Measurements from ENCODE around the gene PTTG2.
"Not testable (repeated sequence)": the region's sequence is repeated elsewhere in the genome, so short reads cannot be mapped to it uniquely, and the experiment has no call there.

Gene PTTG2

DNA sequence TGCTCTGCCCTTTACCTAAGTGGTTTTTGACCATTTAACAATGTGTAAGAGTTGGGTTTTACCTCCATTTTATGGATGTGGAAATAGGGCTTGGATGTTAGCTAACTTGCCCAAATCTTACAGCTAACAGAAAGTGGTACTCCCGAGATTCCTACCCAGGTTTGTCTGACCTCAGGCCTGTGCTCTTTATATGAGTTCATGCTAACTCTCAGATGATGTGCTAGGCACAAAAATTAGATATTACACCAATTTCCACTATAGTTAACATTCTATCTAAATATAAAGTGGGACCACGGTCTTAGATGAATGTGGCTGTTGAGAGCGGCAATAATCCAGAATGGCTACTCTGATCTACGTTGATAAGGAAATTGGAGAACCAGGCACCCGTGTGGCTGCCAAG is at the start of gene PTTG2:
PTTG2 (plus strand) TSS at position 301 of the 400 bp plus-strand sequence; CDS start at position 338, 37 bp downstream.
- Histone ChIP-seq H3K36me3 (replicated peaks) (no peaks in the 10 kb centered on the region), H3K27ac (no peak within 1 kb of the TSS), H3K27me3 (replicated peaks) (no peaks in the 10 kb centered on the region), H3K4me3 (ENCODE audit: low read depth, low read length) (no peak within 1 kb of the TSS)
- no peak for DNase-seq
- in situ Hi-C loops (cut with HindIII; ENCODE audit: low pct_ligation_motif_present, low sequenced_read_pairs) = no loop called here
- TF ChIP-seq, protein P1, sequence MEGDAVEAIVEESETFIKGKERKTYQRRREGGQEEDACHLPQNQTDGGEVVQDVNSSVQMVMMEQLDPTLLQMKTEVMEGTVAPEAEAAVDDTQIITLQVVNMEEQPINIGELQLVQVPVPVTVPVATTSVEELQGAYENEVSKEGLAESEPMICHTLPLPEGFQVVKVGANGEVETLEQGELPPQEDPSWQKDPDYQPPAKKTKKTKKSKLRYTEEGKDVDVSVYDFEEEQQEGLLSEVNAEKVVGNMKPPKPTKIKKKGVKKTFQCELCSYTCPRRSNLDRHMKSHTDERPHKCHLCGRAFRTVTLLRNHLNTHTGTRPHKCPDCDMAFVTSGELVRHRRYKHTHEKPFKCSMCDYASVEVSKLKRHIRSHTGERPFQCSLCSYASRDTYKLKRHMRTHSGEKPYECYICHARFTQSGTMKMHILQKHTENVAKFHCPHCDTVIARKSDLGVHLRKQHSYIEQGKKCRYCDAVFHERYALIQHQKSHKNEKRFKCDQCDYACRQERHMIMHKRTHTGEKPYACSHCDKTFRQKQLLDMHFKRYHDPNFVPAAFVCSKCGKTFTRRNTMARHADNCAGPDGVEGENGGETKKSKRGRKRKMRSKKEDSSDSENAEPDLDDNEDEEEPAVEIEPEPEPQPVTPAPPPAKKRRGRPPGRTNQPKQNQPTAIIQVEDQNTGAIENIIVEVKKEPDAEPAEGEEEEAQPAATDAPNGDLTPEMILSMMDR (IDR thresholded peaks at IDR 0.05; ENCODE audit: low read depth, low read length, missing control alignments) = no peak

DNA sequence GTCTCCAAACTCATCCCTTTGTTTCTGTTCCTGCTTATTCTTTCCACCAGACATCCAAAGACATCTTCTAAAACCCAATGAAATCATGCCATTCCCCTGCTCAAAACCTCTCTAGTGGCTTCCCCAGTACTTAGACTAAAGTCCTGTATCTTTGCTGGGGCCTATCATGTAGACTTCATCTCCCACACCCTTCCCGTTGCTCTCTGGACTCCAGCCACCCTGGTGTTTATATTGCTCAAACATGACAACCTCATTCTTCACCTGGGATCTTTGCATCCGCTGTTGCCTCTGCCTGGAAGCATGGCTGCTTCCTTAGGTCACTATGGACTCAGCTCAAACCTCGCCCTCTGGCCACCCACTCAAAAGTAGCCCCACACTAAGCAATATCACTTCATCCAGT is 45.7 kb upstream of the PTTG2 start:
- TF ChIP-seq, protein P1 (IDR thresholded peaks at IDR 0.05; ENCODE audit: low read depth, low read length, missing control alignments) = no peak
- Histone ChIP-seq H3K4me3 (ENCODE audit: low read depth, low read length) (no peak overlapping the region), H3K36me3 (replicated peaks) (no peaks in the 10 kb centered on the region), H3K27ac (no peak overlapping the region), H3K27me3 (replicated peaks) (no peaks in the 10 kb centered on the region)
- no peak for DNase-seq
- in situ Hi-C loops (cut with HindIII; ENCODE audit: low pct_ligation_motif_present, low sequenced_read_pairs) = no loop called here

DNA sequence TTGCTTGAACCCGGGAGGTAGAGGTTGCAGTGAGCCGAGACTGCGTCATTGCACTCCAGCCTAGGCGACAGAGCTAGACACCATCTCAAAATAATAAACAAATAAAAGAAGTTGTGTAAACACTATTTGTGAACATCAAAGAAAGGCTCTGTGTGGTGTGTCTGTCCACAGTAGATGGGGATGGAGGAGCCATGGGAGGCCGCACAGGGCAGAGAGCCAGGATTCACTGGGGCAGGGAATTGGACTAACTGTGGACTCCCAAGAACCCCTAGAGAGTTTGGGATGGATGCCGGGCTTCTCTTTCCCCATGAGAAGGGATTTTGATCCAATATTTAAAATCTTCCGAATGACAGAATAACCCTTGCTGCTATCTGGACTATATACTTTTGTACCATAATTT is 42.8 kb upstream of the PTTG2 start:
- no peaks in the 10 kb centered on the region for H3K36me3 ChIP-seq (replicated peaks)
- H3K4me3 ChIP-seq (ENCODE audit: low read depth, low read length) = no peak overlapping the region
- TF ChIP-seq, protein P1 (IDR thresholded peaks at IDR 0.05; ENCODE audit: low read depth, low read length, missing control alignments) = no peak
- in situ Hi-C loops (cut with HindIII; ENCODE audit: low pct_ligation_motif_present, low sequenced_read_pairs) = no loop called here
- no peak for DNase-seq
- H3K27me3 ChIP-seq (replicated peaks) = no peaks in the 10 kb centered on the region
- no peak overlapping the region for H3K27ac ChIP-seq

DNA sequence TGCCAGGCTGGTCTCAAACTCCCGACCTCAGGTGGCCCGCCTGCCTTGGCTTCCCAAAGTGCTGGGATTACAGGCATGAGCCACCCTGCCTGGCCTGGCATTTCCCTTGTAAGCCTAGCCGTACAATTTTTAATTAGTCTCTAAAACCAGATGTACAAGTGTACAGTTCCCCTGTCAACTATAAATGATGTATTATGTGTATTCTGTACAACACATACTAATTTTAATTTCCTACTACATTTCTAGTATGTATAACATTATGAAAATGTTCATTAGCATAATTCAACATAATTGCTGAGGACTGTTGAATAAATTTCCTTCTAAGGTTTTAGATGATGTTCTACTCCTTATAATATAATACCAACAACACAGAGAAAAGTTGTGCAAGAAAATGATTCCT is 41.5 kb upstream of the PTTG2 start:
- Histone ChIP-seq H3K4me3 (ENCODE audit: low read depth, low read length) (no peak overlapping the region), H3K27me3 (replicated peaks) (no peaks in the 10 kb centered on the region), H3K36me3 (replicated peaks) (no peaks in the 10 kb centered on the region), H3K27ac (no peak overlapping the region)
- DNase-seq = no peak
- TF ChIP-seq, protein P1 (IDR thresholded peaks at IDR 0.05; ENCODE audit: low read depth, low read length, missing control alignments) = no peak
- in situ Hi-C loops (cut with HindIII; ENCODE audit: low pct_ligation_motif_present, low sequenced_read_pairs) = no loop called here

DNA sequence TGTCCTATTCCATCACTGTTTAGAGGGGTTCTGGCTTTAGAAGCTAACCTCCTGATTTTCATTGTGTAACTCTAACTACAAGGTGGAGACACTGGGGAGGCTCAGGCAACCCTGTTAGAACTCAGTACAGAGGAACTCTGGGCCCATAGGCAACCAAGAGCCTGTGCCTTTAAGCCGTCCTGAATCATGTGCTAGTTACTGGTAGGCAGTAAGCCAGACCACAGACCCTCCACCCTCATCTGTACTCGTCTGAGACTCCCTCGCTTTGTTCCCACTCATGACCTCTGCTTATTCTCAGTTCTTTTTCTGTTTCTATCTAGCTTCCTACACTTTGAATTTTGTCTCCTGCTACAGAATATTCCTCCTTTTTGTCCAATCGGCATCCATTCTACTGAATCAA is 37.9 kb upstream of the PTTG2 start:
- H3K4me3 ChIP-seq (ENCODE audit: low read depth, low read length) = no peak overlapping the region
- H3K27ac ChIP-seq = no peak overlapping the region
- peak; percentile 25 for DNase-seq
- in situ Hi-C loops (cut with HindIII; ENCODE audit: low pct_ligation_motif_present, low sequenced_read_pairs) = no loop called here
- TF ChIP-seq, protein P1 (IDR thresholded peaks at IDR 0.05; ENCODE audit: low read depth, low read length, missing control alignments) = no peak
- H3K27me3 ChIP-seq (replicated peaks) = no peaks in the 10 kb centered on the region
- no peaks in the 10 kb centered on the region for H3K36me3 ChIP-seq (replicated peaks)

DNA sequence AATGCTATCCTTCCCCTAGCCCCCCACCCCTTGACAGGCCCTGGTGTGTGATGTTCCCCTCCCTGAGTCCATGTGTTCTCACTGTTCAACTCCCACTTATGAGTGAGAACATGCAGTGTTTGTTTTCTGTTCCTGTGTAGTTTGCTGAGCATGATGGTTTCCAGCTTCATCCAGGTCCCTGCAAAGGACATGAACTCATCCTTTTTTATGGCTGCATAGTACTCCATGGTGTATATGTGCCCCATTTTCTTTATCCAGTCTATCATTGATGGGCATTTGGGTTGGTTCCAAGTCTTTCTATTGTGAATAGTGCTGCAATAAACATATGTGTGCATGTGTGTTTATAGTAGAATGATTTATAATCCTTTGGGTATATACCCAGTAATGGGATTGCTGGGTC is 37.1 kb upstream of the PTTG2 start:
- DNase-seq; in situ Hi-C loops (cut with HindIII; ENCODE audit: low pct_ligation_motif_present, low sequenced_read_pairs); H3K27ac ChIP-seq; H3K36me3 ChIP-seq (replicated peaks); H3K4me3 ChIP-seq (ENCODE audit: low read depth, low read length); H3K27me3 ChIP-seq (replicated peaks): not testable (repeated sequence)
